ENCODE measurements around the gene ACSS3.

The ACSS3 gene

DNA sequence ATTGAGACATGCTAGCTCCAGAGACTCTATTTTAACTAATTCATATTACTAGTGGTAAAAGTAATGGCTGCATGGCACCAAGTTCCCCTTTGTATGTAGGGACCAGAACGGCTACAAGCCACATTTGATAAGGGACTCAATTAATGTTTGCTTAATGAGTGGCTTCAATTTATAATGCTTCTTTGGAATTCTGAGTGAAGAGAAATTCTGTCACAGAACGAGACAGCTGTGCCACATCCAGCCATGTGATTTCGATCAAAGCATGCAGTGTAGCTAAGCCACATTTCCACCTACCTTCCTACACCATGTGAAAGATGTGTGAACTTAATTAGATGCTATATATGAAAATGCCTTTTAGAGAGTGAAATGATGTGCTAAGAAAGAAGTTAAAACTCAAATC is 217.4 kb downstream of the ACSS3 start:
- no peak for DNase-seq (ENCODE audit: low read depth, low spot score)

DNA sequence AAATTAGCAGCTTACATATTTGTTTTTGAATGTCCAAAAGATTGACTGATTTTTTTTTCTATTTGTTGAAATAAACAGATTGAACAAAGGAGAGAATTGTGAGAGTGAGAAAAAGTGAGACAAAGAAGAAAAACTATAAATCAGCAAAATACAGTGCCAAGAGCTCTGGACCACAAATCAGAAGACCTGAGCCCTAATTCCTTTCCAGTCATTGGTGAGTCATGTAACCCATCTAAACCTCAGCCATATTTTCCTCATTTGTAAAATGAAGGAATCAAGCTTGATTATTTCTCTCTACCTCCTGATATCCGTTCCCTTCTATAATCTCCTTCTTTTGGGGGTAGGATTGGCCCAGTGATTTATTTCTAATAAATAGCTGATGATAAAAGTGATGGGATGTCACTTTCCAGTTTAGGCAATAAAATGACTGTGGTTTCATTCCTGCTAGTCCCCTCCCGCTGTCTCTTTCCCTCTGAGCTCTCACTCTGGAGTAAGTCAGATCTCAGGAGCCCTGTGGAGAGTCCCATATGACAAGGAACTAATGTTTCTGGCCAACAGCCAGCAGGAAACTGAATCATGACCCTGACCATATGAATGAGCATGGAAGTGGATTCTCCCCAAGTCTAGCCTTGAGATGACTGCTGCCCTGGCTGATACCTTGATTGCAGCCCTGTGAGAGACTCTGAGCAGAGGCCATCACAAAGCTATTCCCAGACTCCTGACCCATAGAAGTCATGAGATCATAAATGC is 218.9 kb downstream of the ACSS3 start:
- no peak for DNase-seq (ENCODE audit: low read depth, low spot score)

DNA sequence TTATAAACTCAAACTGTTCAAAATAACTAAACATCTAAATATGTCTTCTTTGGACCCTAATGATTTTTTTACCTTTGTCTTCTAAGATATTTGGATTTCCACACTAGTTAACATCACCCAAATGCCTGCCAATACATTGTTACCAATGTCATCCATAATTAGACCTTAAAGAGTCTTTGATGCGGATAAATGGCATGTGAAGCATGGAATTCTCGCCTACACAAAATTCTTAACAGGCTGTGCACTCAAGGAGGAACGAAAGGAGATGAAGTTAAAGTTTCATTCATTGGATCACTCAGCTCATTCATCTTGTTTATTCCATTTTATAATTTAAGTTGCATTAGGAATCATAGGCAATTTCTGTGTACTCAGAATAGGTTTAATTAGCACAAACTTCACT is 219.7 kb downstream of the ACSS3 start:
- no peak for DNase-seq (ENCODE audit: low read depth, low spot score)

DNA sequence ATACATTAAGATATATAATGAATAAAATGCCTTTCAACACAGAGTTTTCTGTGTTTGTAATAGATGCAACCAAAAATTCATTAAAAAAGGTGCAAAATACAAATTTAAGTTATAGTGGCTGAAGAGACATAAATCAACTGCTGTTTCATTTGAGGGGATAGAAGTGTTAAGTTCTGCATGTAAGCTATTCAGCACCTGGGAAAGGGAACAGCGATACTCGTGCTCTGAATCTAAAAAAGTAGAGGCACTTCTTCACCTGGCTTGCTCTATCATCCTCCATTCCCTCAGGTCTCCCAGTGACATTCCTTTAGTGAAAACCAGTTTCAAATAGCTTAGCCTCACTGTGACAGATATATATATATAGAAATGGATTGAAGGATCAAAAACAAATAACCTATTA is 222.6 kb downstream of the ACSS3 start:
- DNase-seq (ENCODE audit: low read depth, low spot score): no peak

DNA sequence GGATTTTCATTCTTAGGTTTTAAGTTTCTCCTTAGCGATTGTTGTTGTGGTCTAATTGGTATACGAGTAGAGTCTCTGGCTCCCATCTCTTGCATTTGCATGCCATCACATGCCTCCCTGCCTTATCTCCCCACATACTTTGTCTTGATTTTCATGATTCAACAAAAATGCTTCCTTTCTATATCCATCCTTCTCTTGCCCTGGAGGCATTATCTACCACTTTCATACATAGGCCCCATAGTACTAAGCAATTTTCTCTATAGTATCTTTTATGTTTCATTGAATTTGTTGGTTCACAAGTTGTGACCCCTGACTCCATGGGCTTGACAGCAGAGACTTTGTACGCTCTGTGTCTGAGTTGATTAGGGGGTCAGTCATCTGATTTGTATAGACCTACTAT is 226.1 kb downstream of the ACSS3 start:
- DNase-seq (ENCODE audit: low read depth, low spot score): no peak
